Neural cell (in vitro differentiated cells): Measurements from ENCODE around the gene UBAP1. TPM values are rescaled to one million over a fixed set of nuclear protein-coding genes. Genes with fewer than 3 reads are reported as not detected.
A peak's percentile ranks its signal among the peaks of the same experiment; 100 is the strongest.

ENCODE experiments used
- H2AFZ ChIP-seq: fragments of 200-600, 300-800 bp; sonication (generic), shearing (Covaris generic); 2 replicates; pipeline ENCODE4 v1.6.0; 2014; ENCODE audit warnings: low read depth, mild to moderate bottlenecking, antibody characterized with exemption, low read length, moderate library complexity
- H3F3A ChIP-seq: fragments of 200-600 bp; shearing (Covaris generic); 2 replicates; pipeline ENCODE4 v1.6.1; 2016; ENCODE audit warnings: mild to moderate bottlenecking, moderate library complexity, mixed read lengths, antibody characterized with exemption, low read length; ENCODE audit not compliant: insufficient read depth, poor library complexity, severe bottlenecking
- H3K27ac ChIP-seq: fragments of 200-600, 300-800 bp; sonication (generic), shearing (Covaris generic); 2 replicates; pipeline ENCODE4 v1.5.1; 2014; ENCODE audit warnings: mild to moderate bottlenecking, low read length, moderate library complexity
- H3K27me3 ChIP-seq: fragments of 300-800, 200-600 bp; sonication (generic), shearing (Covaris generic); 2 replicates; pipeline ENCODE4 v1.6.0; 2014; ENCODE audit warnings: mild to moderate bottlenecking, low read depth, low read length, moderate library complexity; ENCODE audit not compliant: insufficient read depth
- H3K36me3 ChIP-seq: fragments of 300-800, 200-600 bp; sonication (generic), shearing (Covaris generic); 2 replicates; pipeline ENCODE4 v1.5.1; 2014; ENCODE audit warnings: mild to moderate bottlenecking, antibody characterized with exemption, low read length, moderate library complexity; ENCODE audit not compliant: insufficient read depth
- H3K4me2 ChIP-seq: fragments of 300-800, 200-600 bp; sonication (generic), shearing (Covaris generic); 2 replicates; pipeline ENCODE4 v1.6.0; 2014; ENCODE audit warnings: mild to moderate bottlenecking, low read length
- H3K4me3 ChIP-seq: fragments of 300-800, 200-600 bp; sonication (generic), shearing (Covaris generic); 2 replicates; pipeline ENCODE4 v1.5.1; 2014; ENCODE audit warnings: mild to moderate bottlenecking, low read length, moderate library complexity
- H3K79me2 ChIP-seq: fragments of 200-600 bp; shearing (Covaris generic); replicated peaks from 2 replicates; pipeline ENCODE4 v1.6.0; 2014; ENCODE audit warnings: mild to moderate bottlenecking, low read length, moderate library complexity; ENCODE audit not compliant: insufficient read depth
- H3K9ac ChIP-seq: fragments of 300-800, 200-600 bp; sonication (generic), shearing (Covaris generic); 2 replicates; pipeline ENCODE4 v1.6.1; 2016; ENCODE audit warnings: mild to moderate bottlenecking, low read length, mixed read lengths
- H3K9me2 ChIP-seq: fragments of 200-600 bp; shearing (Covaris generic); 2 replicates; pipeline ENCODE4 v1.6.1; 2016; ENCODE audit warnings: mild to moderate bottlenecking, low read length, mixed read lengths; ENCODE audit not compliant: insufficient read depth
- H3K9me3 ChIP-seq: fragments of 200-600, 300-800 bp; sonication (generic), shearing (Covaris generic); 2 replicates; pipeline ENCODE4 v1.6.1; 2016; ENCODE audit warnings: mild to moderate bottlenecking, mixed run types, low read length, moderate library complexity, mixed read lengths
- H4K20me1 ChIP-seq: fragments of 200-600 bp; shearing (Covaris generic); 2 replicates; pipeline ENCODE4 v1.6.1; 2016; ENCODE audit warnings: mild to moderate bottlenecking, mixed run types; ENCODE audit not compliant: insufficient read depth
- CTCF ChIP-seq: fragments of 450-650 bp; IDR thresholded peaks from 2 replicates; pipeline ENCODE4 v1.5.1; 2014; ENCODE audit warnings: antibody characterized with exemption, mild to moderate bottlenecking, moderate library complexity; ENCODE audit not compliant: poor library complexity, severe bottlenecking
- EP300 ChIP-seq: fragments of 450-650 bp; conservative IDR thresholded peaks from 2 replicates; pipeline ENCODE4 v1.6.1; 2014; ENCODE audit warnings: antibody characterized with exemption, mild to moderate bottlenecking, moderate library complexity; ENCODE audit not compliant: poor library complexity, severe bottlenecking
- EZH2 ChIP-seq: fragments of 200-600, 300-800 bp; shearing (Covaris generic), sonication (generic); IDR thresholded peaks from 2 replicates; pipeline ENCODE4 v1.6.1; 2014; ENCODE audit warnings: antibody characterized with exemption, low read length, borderline replicate concordance, mild to moderate bottlenecking; ENCODE audit not compliant: insufficient read depth, poor library complexity, severe bottlenecking
- MXI1 ChIP-seq: fragments of 450-650 bp; conservative IDR thresholded peaks from 2 replicates; pipeline ENCODE4 v1.6.1; 2014; ENCODE audit warnings: antibody characterized with exemption, mild to moderate bottlenecking; ENCODE audit not compliant: poor library complexity, severe bottlenecking
- POLR2AphosphoS5 ChIP-seq: IDR thresholded peaks from 2 replicates; pipeline ENCODE4 v1.6.1; 2012
- RAD21 ChIP-seq: fragments of 450-650 bp; conservative IDR thresholded peaks from 2 replicates; pipeline ENCODE4 v1.6.1; 2014; ENCODE audit warnings: antibody characterized with exemption, mild to moderate bottlenecking, moderate library complexity
- REST ChIP-seq: IDR thresholded peaks from 2 replicates; pipeline ENCODE4 v1.6.1; 2012; ENCODE audit warnings: borderline replicate concordance
- SMC3 ChIP-seq: fragments of 450-650 bp; conservative IDR thresholded peaks from 2 replicates; pipeline ENCODE4 v1.6.1; 2014; ENCODE audit warnings: antibody characterized with exemption, mild to moderate bottlenecking, moderate library complexity; ENCODE audit not compliant: poor library complexity
- TAF1 ChIP-seq: IDR thresholded peaks from 2 replicates; pipeline ENCODE4 v1.6.1; 2012; ENCODE audit warnings: low read depth
- polyA minus RNA-seq: library from RNA; depleted of rRNA, polyadenylated mRNA; stranded (reverse); fragments of >200 nt; gene quantifications from 2 replicates; pipeline ENCODE4 v1.2.3, GENCODE V29; 2014
- polyA plus RNA-seq: library from polyadenylated mRNA; depleted of rRNA; stranded (reverse); fragments of >200 nt; gene quantifications from 2 replicates; pipeline ENCODE4 v1.2.3, GENCODE V29; 2014

Gene UBAP1
- polyA plus RNA-seq (33.2 and 35.1 TPM in 2 replicates), polyA minus RNA-seq (40.9 and 43.8 TPM in 2 replicates)

- H3K79me2 ChIP-seq = peaks cover 41% of the 10 kb centered on the region
- peak; percentile 49 for TF ChIP-seq EP300
- TF ChIP-seq MXI1 = peak; percentile 62
- no peak for TF ChIP-seq SMC3
- no peak for TF ChIP-seq EZH2
- peak; percentile 96 for TF ChIP-seq TAF1
- TF ChIP-seq RAD21 = peak; percentile 31
- peak; percentile 98 for TF ChIP-seq POLR2AphosphoS5
- peak; percentile 26 for TF ChIP-seq CTCF
- peak; percentile 93 for TF ChIP-seq REST
Observed at GRCh38 chr9:34178436-34179212, at the start of gene UBAP1. Gene UBAP1 (plus strand): TSS chr9:34179043. CDS start chr9:34220915, 41,872 bp downstream.

GRCh38 chr9:34131571-34131970, 47.3 kb upstream of the UBAP1 start:
- Histone ChIP-seq H3K9me2 (no peaks in the 10 kb centered on the region), H2AFZ (no peak overlapping the region), H3K79me2 (no peaks in the 10 kb centered on the region), H3K4me3 (no peak overlapping the region), H3K9me3 (no peaks in the 10 kb centered on the region), H3K4me2 (no peak overlapping the region), H3K36me3 (no peaks in the 10 kb centered on the region), H3K27ac (no peak overlapping the region), H4K20me1 (no peaks in the 10 kb centered on the region), H3F3A (no peaks in the 10 kb centered on the region), H3K27me3 (no peaks in the 10 kb centered on the region), H3K9ac (no peak overlapping the region)
- TF ChIP-seq SMC3 (no peak), CTCF (no peak), EP300 (no peak), REST (no peak), EZH2 (no peak), MXI1 (no peak), POLR2AphosphoS5 (no peak), RAD21 (no peak), TAF1 (no peak)

More at GRCh38 chr9:34178436-34179212, at the start of gene UBAP1:
- no peaks in the 10 kb centered on the region for H3K27me3 ChIP-seq
- peak within 1 kb of the TSS; percentile 99 for H2AFZ ChIP-seq
- peak within 1 kb of the TSS; percentile 97 for H3K27ac ChIP-seq
- H3K36me3 ChIP-seq = no peaks in the 10 kb centered on the region
- H3K4me3 ChIP-seq = peak within 1 kb of the TSS; percentile 93
- H3K9ac ChIP-seq = peak within 1 kb of the TSS; percentile 96
- H3K9me2 ChIP-seq = no peaks in the 10 kb centered on the region
- H3K9me3 ChIP-seq = no peaks in the 10 kb centered on the region
- H3F3A ChIP-seq = peaks cover 8% of the 10 kb centered on the region
- peak within 1 kb of the TSS; percentile 83 for H3K4me2 ChIP-seq
- no peaks in the 10 kb centered on the region for H4K20me1 ChIP-seq
